Hepatocyte (in vitro differentiated cells): Measurements from ENCODE around the gene PRR23A.

Source experiments
- EZH2 ChIP-seq: fragments of 200-600 bp; sonication (generic); IDR thresholded peaks from 2 replicates; pipeline ENCODE4 v1.6.1; 2016; ENCODE audit warnings: antibody characterized with exemption, mild to moderate bottlenecking, borderline replicate concordance
- EZH2phosphoT487 ChIP-seq: fragments of 200-600 bp; sonication (generic); IDR thresholded peaks from one replicate; pipeline ENCODE4 v1.6.1; 2018; ENCODE audit warnings: antibody characterized with exemption, mild to moderate bottlenecking, low read depth, moderate library complexity; ENCODE audit not compliant: unreplicated experiment, severe bottlenecking
- TF ChIP-seq, protein P1 (sequence below): fragments of 200-600 bp; sonication (generic); IDR thresholded peaks from 2 replicates; pipeline ENCODE4 v1.5.1; 2016; ENCODE audit warnings: antibody characterized with exemption, mild to moderate bottlenecking; ENCODE audit not compliant: poor library complexity

GRCh38 chr3:138960417-138960852, 45.6 kb downstream of the PRR23A start:
- TF ChIP-seq, protein P1, sequence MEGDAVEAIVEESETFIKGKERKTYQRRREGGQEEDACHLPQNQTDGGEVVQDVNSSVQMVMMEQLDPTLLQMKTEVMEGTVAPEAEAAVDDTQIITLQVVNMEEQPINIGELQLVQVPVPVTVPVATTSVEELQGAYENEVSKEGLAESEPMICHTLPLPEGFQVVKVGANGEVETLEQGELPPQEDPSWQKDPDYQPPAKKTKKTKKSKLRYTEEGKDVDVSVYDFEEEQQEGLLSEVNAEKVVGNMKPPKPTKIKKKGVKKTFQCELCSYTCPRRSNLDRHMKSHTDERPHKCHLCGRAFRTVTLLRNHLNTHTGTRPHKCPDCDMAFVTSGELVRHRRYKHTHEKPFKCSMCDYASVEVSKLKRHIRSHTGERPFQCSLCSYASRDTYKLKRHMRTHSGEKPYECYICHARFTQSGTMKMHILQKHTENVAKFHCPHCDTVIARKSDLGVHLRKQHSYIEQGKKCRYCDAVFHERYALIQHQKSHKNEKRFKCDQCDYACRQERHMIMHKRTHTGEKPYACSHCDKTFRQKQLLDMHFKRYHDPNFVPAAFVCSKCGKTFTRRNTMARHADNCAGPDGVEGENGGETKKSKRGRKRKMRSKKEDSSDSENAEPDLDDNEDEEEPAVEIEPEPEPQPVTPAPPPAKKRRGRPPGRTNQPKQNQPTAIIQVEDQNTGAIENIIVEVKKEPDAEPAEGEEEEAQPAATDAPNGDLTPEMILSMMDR: no peak
- TF ChIP-seq EZH2 (no peak), EZH2phosphoT487 (no peak)
